Ramos (cell line): ENCODE results near the gene NOL4L.

ENCODE experiments used
- in situ Hi-C: fragments of 300-500 bp; cut with MboI; formaldehyde crosslinking; loops from one replicate; pipeline ENCODE4 v1.14.3; 2022; ENCODE audit warnings: low sequenced_read_pairs; ENCODE audit not compliant: unreplicated experiment

The NOL4L gene

GRCh38 chr20:32516583-32517517 lies 68.3 kb downstream of the NOL4L start:
- in situ Hi-C loops = loop anchor here (5.0 to 25.0 kb wide), 2 partner anchors 135 to 270 kb away; no protein-coding TSS in a partner anchor

GRCh38 chr20:32515631-32516101 lies 69.5 kb downstream of the NOL4L start:
- in situ Hi-C loops = loop anchor here (5.0 to 25.0 kb wide), 2 partner anchors 137 to 272 kb away; no protein-coding TSS in a partner anchor

- in situ Hi-C loops = loop anchor here (5.0 to 25.0 kb wide), 2 partner anchors 138 to 273 kb away; no protein-coding TSS in a partner anchor
Measured at GRCh38 chr20:32514760-32515159, 70.4 kb downstream of the NOL4L start.

- in situ Hi-C loops = loop anchor here (25.0 kb wide), 1 partner anchor 274 kb away; no protein-coding TSS in a partner anchor
Measured at GRCh38 chr20:32513031-32513866, 71.9 kb downstream of the NOL4L start.

GRCh38 chr20:32512047-32512385 lies 73.1 kb downstream of the NOL4L start:
- in situ Hi-C loops = loop anchor here (25.0 kb wide), 1 partner anchor 275 kb away; no protein-coding TSS in a partner anchor

DNA sequence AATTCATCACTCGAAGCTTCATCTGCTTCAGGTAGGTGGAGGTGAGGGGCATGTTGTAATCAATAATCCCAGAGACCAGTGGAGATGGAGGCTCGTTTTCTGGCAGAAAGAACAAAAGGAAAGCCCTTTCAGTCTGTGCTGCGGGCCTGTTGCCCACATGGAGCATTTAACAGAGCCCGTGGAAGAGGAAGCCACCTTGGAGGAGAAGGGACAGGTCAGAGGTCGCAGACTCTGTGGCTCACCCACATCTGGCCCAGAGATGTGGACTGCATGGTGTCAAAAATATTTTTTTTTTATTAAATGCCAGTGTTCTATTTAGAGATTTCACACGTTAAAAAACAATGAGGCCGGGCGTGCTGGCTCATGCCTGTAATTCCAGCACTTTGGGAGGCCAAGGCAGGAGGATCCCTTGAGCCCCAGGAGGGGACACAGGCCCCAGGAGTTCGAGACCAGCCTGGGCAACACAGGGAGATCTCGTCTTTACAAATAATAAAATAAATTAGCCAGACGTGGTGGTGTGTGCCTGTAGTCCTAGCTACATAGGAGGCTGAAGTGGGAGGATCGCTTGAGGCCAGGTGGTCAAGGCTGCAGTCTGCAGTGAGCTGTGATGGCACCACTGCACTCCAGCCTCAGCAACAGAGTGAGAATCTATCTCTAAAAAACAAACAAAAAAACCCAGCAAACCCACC lies 73.6 kb downstream of the NOL4L start:
- in situ Hi-C loops = loop anchor here (25.0 kb wide), 1 partner anchor 276 kb away; no protein-coding TSS in a partner anchor

- in situ Hi-C loops = loop anchor here (25.0 kb wide), 1 partner anchor 277 kb away; no protein-coding TSS in a partner anchor
Measured at GRCh38 chr20:32510601-32511357, 74.4 kb downstream of the NOL4L start.

- in situ Hi-C loops = loop anchor here (25.0 kb wide), 1 partner anchor 277 kb away; no protein-coding TSS in a partner anchor
Measured at GRCh38 chr20:32510120-32510600, 75.0 kb downstream of the NOL4L start.

- in situ Hi-C loops = loop anchor here (25.0 kb wide), 1 partner anchor 278 kb away; no protein-coding TSS in a partner anchor
Measured at GRCh38 chr20:32509639-32510066, 75.5 kb downstream of the NOL4L start.

DNA sequence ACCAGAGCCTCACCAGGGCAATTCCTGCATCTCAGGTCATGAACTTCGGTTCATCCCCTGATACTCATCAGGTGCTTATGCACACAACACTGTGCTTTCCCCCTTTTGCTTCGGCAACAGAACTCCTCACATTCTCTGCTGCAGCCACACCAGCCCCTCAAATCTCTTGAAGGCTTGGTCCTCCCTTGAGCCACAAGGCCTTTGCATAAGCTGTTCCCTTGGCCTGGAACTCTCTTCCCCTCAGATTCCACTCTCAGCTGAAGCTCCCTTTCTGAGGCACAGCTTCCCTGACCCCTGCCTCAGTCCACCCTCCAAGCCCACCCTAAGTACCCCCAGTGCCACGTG lies 76.4 kb downstream of the NOL4L start:
- in situ Hi-C loops = loop anchor here (25.0 kb wide), 1 partner anchor 279 kb away; no protein-coding TSS in a partner anchor

DNA sequence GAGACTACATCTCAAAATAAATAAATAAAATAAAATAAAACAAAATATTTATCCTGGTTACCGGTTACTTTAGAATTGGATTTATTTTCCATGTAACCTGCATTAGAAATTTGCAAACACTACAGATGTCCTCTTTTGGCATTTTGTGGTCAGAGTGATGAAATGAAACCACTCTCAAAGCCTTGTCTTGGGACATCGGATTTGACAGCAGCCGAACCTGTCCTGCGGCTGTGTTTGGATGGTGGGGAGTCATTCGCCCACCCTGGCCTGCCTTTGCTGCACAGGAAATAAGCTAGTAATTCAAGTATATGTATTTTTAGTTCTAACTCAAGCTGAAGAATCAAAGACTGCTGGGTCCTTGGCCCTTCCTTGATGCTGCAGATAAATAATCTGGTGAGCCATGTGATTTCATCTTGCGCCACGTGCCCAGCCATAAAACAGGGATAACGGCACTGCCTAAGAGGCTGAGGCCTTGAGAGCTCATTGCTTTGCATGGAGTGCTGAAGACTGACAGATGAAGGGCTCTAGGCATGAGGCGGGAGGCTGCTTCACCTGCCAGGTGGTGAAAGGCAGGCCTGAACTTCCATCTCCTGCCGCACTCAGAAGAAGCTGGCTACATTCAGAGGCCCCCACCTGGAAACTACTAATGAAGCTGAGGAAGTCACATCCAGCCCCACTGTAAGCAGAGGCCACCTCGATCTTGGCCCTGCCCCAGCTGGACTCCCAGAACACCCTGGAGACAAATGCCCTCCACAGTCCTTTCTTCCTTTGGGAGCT lies 76.9 kb downstream of the NOL4L start:
- in situ Hi-C loops = loop anchor here (25.0 kb wide), 1 partner anchor 279 kb away; no protein-coding TSS in a partner anchor

GRCh38 chr20:32506721-32507120 lies 78.4 kb downstream of the NOL4L start:
- in situ Hi-C loops = loop anchor here (25.0 kb wide), 1 partner anchor 281 kb away; no protein-coding TSS in a partner anchor

GRCh38 chr20:32505723-32506473 lies 79.2 kb downstream of the NOL4L start:
- in situ Hi-C loops = loop anchor here (25.0 kb wide), 1 partner anchor 281 kb away; no protein-coding TSS in a partner anchor

- in situ Hi-C loops = loop anchor here (25.0 kb wide), 1 partner anchor 286 kb away; no protein-coding TSS in a partner anchor
Measured at GRCh38 chr20:32501709-32502108, 83.4 kb downstream of the NOL4L start.

DNA sequence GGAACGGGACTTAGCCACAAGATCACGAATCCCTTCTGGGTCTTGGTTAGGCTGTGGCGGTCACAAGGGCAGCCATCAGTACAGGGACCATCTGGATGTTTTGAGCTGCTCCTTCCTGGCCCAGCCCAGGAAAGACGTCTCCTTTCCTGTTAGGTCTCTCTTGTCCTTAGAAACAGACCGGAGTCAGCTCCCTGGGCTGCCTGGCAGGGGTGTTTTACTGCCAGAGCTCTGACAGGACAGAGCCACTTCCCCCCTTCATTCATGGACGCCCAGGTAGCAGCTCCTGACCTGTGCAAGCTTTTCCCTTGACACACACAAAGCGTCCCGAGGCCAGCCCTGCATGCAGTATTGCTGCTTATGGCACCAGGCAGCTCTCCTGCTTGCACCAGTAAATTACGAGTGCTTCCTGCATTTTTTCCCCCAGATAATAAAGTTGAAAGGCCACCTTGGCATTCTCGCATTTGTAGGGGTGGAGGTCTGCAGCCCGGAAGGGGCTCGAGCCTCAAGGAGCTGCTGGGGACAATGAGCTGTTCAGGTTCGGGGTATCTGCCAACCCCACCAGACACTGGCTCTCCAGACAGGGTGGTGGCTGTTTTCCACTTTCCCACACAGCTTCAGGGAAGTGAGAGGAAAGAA lies 87.4 kb downstream of the NOL4L start:
- in situ Hi-C loops = no loop called here

DNA sequence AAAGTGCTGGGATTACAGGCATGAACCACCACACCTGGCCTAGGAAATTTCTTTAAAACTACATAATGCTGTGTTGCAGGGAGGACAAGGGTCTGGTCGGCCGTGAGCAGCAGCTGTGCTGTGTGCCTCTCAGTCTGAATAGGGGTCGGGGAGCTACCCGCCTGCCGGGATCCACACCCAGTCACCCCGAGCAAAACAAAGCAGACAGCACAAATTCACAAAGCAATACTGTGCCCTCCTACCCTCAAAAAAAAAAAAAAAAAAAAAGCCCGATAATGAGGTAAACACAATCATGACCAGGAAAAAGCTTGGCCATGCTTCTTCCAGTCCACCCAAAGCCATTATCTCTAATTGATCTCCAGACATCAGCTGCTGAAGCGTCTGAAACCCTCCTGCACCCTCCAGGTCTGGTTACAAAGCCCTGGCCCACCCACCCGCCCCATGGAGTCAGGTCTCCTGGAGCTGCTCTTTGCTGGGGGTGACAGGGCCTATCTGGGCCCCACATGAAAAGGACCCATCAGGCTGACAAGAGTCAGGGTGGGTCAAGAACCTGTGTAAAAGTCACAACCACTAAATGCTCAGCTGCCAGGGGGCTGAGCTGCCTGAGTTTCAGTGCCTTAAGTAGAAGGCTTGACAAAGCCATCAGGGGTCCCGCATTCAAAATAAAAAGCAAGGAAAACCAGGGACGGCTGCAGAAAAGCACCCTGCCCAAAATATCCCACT lies 88.2 kb downstream of the NOL4L start:
- in situ Hi-C loops = no loop called here
